GM23248 (cell line): ENCODE measurements around the gene PDSS2.

Experiments
- EZH2 ChIP-seq: fragments of 200-600 bp; sonication (generic); IDR thresholded peaks from 2 replicates; pipeline ENCODE4 v1.6.1; 2018; ENCODE audit warnings: antibody characterized with exemption, mild to moderate bottlenecking; ENCODE audit not compliant: insufficient read depth, poor library complexity, severe bottlenecking
- EZH2phosphoT487 ChIP-seq: fragments of 200-600 bp; sonication (generic); IDR thresholded peaks from 2 replicates; pipeline ENCODE4 v1.6.1; 2018; ENCODE audit warnings: antibody characterized with exemption, moderate library complexity, mild to moderate bottlenecking, low read depth; ENCODE audit not compliant: insufficient read depth

DNA sequence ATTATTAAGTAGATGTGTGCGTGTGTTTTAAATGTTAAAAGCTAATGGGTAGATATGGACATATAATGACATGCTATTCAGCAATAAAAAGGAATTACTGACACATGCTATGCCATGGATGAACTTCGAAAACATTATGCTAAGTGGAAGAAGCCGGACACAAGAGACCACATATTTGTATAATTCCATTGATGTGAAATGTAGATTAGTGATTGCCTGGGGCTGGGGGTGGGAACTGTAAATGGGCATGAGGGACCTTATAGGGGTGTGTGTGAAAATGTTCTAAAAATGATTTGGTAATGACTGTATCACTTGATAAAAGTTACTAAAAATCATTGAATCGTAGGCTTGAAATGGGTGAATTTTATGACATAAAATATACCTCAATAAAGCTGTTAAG lies 239.5 kb downstream of the PDSS2 start:
- TF ChIP-seq EZH2phosphoT487 (no peak), EZH2 (no peak)
